Thyroid gland (tissue), 4 donors: ENCODE measurements around the gene DGKD. TPM values are rescaled to one million over a fixed set of nuclear protein-coding genes. Genes with fewer than 3 reads are reported as not detected.

Experiments used
- DNase-seq, 2 donors: peaks; one replicate each; pipeline ENCODE4 v3.0.0-alpha.2; 2019
- H3K27ac ChIP-seq, 3 donors: fragments of 200-600 bp; sonication (generic); 1 replicate in 2 of 3; 2 replicates in 1 of 3; pipeline ENCODE4 v1.5.1; 2016 to 2019; ENCODE audit warnings: mild to moderate bottlenecking in 1 of 3, moderate library complexity in 1 of 3
- H3K27me3 ChIP-seq: fragments of 200-600 bp; sonication (generic); one replicate; pipeline ENCODE4 v1.5.1; 2019
- H3K36me3 ChIP-seq, 2 donors: fragments of 200-600 bp; sonication (generic); one replicate each; pipeline ENCODE4 v1.5.1; 2016 to 2019
- H3K4me1 ChIP-seq, 2 donors: fragments of 200-600 bp; sonication (generic); one replicate each; pipeline ENCODE4 v1.5.1; 2017 to 2019
- H3K4me3 ChIP-seq, 3 donors: fragments of 200-600 bp; sonication (generic); replicated peaks in 1 of 3; 1 replicate in 2 of 3; 2 replicates in 1 of 3; pipeline ENCODE4 v1.5.1; 2016; ENCODE audit warnings: mild to moderate bottlenecking in 1 of 3
- H3K9me3 ChIP-seq: fragments of 200-600 bp; sonication (generic); one replicate; pipeline ENCODE4 v1.5.1; 2017
- CTCF ChIP-seq, 6 experiments: fragments of 200-600 bp in 3 of 6; fragments of 450-650 bp in 3 of 6; sonication (generic) in 3 of 6; IDR thresholded peaks; one replicate each; pipeline ENCODE4 v1.5.1; 2016 to 2019; ENCODE audit warnings: antibody characterized with exemption in 6 of 6, mild to moderate bottlenecking in 2 of 6, inconsistent platforms in 1 of 6, moderate library complexity in 1 of 6
- POLR2A ChIP-seq, 2 donors: fragments of 450-650 bp; IDR thresholded peaks; one replicate each; pipeline ENCODE4 v1.6.1; 2017; ENCODE audit warnings: antibody characterized with exemption in 2 of 2, mild to moderate bottlenecking in 2 of 2, moderate library complexity in 1 of 2
- WGBS, 2 donors: methylation state at CpG; one replicate each; pipeline ENCODE4 v1.1.5; 2017; 5-methylcytosine and 5-hydroxymethylcytosine counted together
- intact Hi-C: fragments of 100-400 bp; cut with DNase I; formaldehyde crosslinking; loops from one replicate; pipeline ENCODE4 v1.15.1; 2023
- total RNA-seq, 4 donors: library from RNA; depleted of rRNA; stranded (reverse); fragments of >200 nt; gene quantifications; one replicate each; pipeline ENCODE4 v1.2.3, GENCODE V29; 2016

Gene DGKD
- total RNA-seq, 4 donors from 2014 or later: 22.3 to 71.7 (median 27.3) TPM

- peaks cover 31 to 59% of the 10 kb centered on the region in 2 donors for H3K4me1 ChIP-seq
- H3K4me3 ChIP-seq: no peak overlapping the region
- intact Hi-C loops: no loop called here
- no peak overlapping the region for H3K27ac ChIP-seq
- H3K36me3 ChIP-seq: no peaks in the 10 kb centered on the region
- no peaks in the 10 kb centered on the region for H3K9me3 ChIP-seq
- WGBS, 2 donors: 100% methylated on average over 1 of the region's 1 CpG
- no peak for DNase-seq
- H3K27me3 ChIP-seq: no peaks in the 10 kb centered on the region
- TF ChIP-seq CTCF (IDR thresholded peaks at IDR 0.05) (no peak), POLR2A (IDR thresholded peaks at IDR 0.05) (no peak)
Observed at GRCh38 chr2:233411162-233411561, 56.9 kb downstream of the DGKD start.

GRCh38 chr2:233412405-233412804 is 58.1 kb downstream of the DGKD start:
- peaks cover 44 to 70% of the 10 kb centered on the region in 2 donors for H3K4me1 ChIP-seq

GRCh38 chr2:233413046-233413445 is 58.8 kb downstream of the DGKD start:
- Histone ChIP-seq H3K9me3 (no peaks in the 10 kb centered on the region), H3K4me1 (peaks cover 47 to 70% of the 10 kb centered on the region in 2 donors), H3K27me3 (no peaks in the 10 kb centered on the region), H3K36me3 (no peaks in the 10 kb centered on the region), H3K4me3 (no peak overlapping the region), H3K27ac (peak overlapping the region; percentile 46 to 96 (median 95))
- intact Hi-C loops: no loop called here
- no peak for DNase-seq
- 97% methylated on average over 4 of the region's 4 CpGs for WGBS, 2 donors
- no peak for TF ChIP-seq POLR2A (IDR thresholded peaks at IDR 0.05)
- TF ChIP-seq CTCF (IDR thresholded peaks at IDR 0.05): no peak

More at GRCh38 chr2:233412405-233412804, 58.1 kb downstream of the DGKD start:
- no peak overlapping the region for H3K4me3 ChIP-seq
- peak overlapping the region in 1 of 3 donors; percentile 96 for H3K27ac ChIP-seq
- DNase-seq: no peak
- H3K36me3 ChIP-seq: no peaks in the 10 kb centered on the region
- no peaks in the 10 kb centered on the region for H3K27me3 ChIP-seq
- TF ChIP-seq CTCF (IDR thresholded peaks at IDR 0.05) (no peak), POLR2A (IDR thresholded peaks at IDR 0.05) (no peak)
- intact Hi-C loops: no loop called here
- no peaks in the 10 kb centered on the region for H3K9me3 ChIP-seq
- WGBS, 2 donors: 97% methylated on average over 3 of the region's 3 CpGs

- peak; percentile 98 for DNase-seq
- Histone ChIP-seq H3K27ac (peak overlapping the region; percentile 91 to 96 (median 95)), H3K4me1 (peaks cover 54 to 70% of the 10 kb centered on the region in 2 donors), H3K36me3 (no peaks in the 10 kb centered on the region), H3K27me3 (no peaks in the 10 kb centered on the region), H3K9me3 (no peaks in the 10 kb centered on the region), H3K4me3 (no peak overlapping the region)
- TF ChIP-seq CTCF (IDR thresholded peaks at IDR 0.05) (no peak), POLR2A (IDR thresholded peaks at IDR 0.05) (peak in 1 of 2 donors; percentile 46)
- WGBS, 2 donors: 39 to 40% methylated on average over 9 of the region's 9 CpGs
- intact Hi-C loops: no loop called here
Observed at GRCh38 chr2:233413559-233414272, 59.4 kb downstream of the DGKD start.

- TF ChIP-seq CTCF (IDR thresholded peaks at IDR 0.05) (no peak), POLR2A (IDR thresholded peaks at IDR 0.05) (no peak)
- peak in 1 of 2 donors; percentile 26 for DNase-seq
- no peaks in the 10 kb centered on the region for H3K27me3 ChIP-seq
- H3K36me3 ChIP-seq: no peaks in the 10 kb centered on the region
- no peaks in the 10 kb centered on the region for H3K9me3 ChIP-seq
- WGBS, 2 donors: 59 to 81% methylated on average over 3 to 4 of the region's 4 CpGs
- peak overlapping the region; percentile 91 to 96 (median 95) for H3K27ac ChIP-seq
- H3K4me1 ChIP-seq: peaks cover 54 to 70% of the 10 kb centered on the region in 2 donors
- no peak overlapping the region for H3K4me3 ChIP-seq
- intact Hi-C loops: no loop called here
Observed at GRCh38 chr2:233414273-233414654, 60.0 kb downstream of the DGKD start.
